ENCODE results near the gene PRM3.

GRCh38 chr16:11274964-11275363 is 1.5 kb upstream of the PRM3 start:
- TF ChIP-seq CTCF (IDR thresholded peaks at IDR 0.05; ENCODE audit: low read length), result no peak
- no peak for TF ChIP-seq EZH2 (IDR thresholded peaks at IDR 0.05; ENCODE audit: borderline replicate concordance, low read length)
